GM12878 (cell line): ENCODE data around the gene CYREN. TPM values are rescaled to one million over a fixed set of nuclear protein-coding genes. Genes with fewer than 3 reads are reported as not detected.

Source experiments
- MYC ChIP-seq: IDR thresholded peaks from 2 replicates; pipeline ENCODE4 v1.6.1; 2011; ENCODE audit warnings: mild to moderate bottlenecking, low read length, moderate library complexity, inconsistent platforms; ENCODE audit not compliant: insufficient read depth, insufficient replicate concordance, insufficient read length, severe bottlenecking
- RAD51 ChIP-seq: fragments of 450-650 bp; IDR thresholded peaks from 2 replicates; pipeline ENCODE4 v1.6.1; 2016; ENCODE audit warnings: moderate library complexity, mild to moderate bottlenecking, inconsistent platforms
- polyA plus RNA-seq, 11 experiments: library from polyadenylated mRNA; depleted of rRNA in 4 of 11; unstranded in 6 of 11; stranded (reverse) in 5 of 11; fragments of >200 nt; fragmentation: Nextera tagmentation in 4 of 11; fragmentation: Illumina TruSeq in 1 of 11; extraction: Ambion mirVana in 4 of 11; extraction: Trizol in 1 of 11; gene quantifications; 1 replicate in 1 of 11; 2 replicates in 10 of 11; pipeline versions ENCODE4 v1.2.1 to v1.2.3, GENCODE V29; 2011 to 2016; ENCODE audit warnings: inconsistent platforms in 2 of 11, missing spikeins in 2 of 11, low read depth in 1 of 11
- total RNA-seq, 4 experiments: library from RNA; depleted of rRNA in 3 of 4; stranded (reverse); fragments of >200 nt in 3 of 4; fragmentation: Illumina TruSeq in 1 of 4; extraction: Trizol in 1 of 4; gene quantifications; 2 replicates each; pipeline versions ENCODE4 v1.2.1 to v1.2.3, GENCODE V29; 2013 to 2021
- TF ChIP-seq, protein P1 (sequence below): fragments of 450-650 bp; conservative IDR thresholded peaks from 2 replicates; pipeline ENCODE4 v1.6.1; 2017; ENCODE audit warnings: mild to moderate bottlenecking, moderate library complexity
- TF ChIP-seq, protein P2 (sequence below): fragments of 450-650 bp; IDR thresholded peaks from 2 replicates; pipeline ENCODE4 v1.6.1; 2016; ENCODE audit warnings: mild to moderate bottlenecking
- TF ChIP-seq, protein P3 (sequence below): IDR thresholded peaks from 2 replicates; pipeline ENCODE4 v1.6.1; 2011; ENCODE audit warnings: low read depth, low read length, improper control_type of control experiment, borderline replicate concordance
- TF ChIP-seq, protein P4 (sequence below): fragments of 450-650 bp; IDR thresholded peaks from 2 replicates; pipeline ENCODE4 v1.6.1; 2016; ENCODE audit warnings: mild to moderate bottlenecking, moderate library complexity, borderline replicate concordance
- TF ChIP-seq, protein P5 (sequence below): IDR thresholded peaks from 2 replicates; pipeline ENCODE4 v1.6.1; 2011; ENCODE audit warnings: mild to moderate bottlenecking, low read depth, low read length, moderate library complexity; ENCODE audit not compliant: insufficient replicate concordance
- TF ChIP-seq, protein P6 (sequence below): fragments of 450-650 bp; IDR thresholded peaks from 2 replicates; pipeline ENCODE4 v1.6.1; 2017; ENCODE audit warnings: mild to moderate bottlenecking
- TF ChIP-seq, protein P7 (sequence below): IDR thresholded peaks from 2 replicates; pipeline ENCODE4 v1.6.1; 2012; ENCODE audit warnings: low read depth, low read length, improper control_type of control experiment

The CYREN gene
- total and polyA plus RNA-seq, 10 of the 15 experiments (the other 5 are each of a cell fraction or from before 2014, with no cell fraction given): 8.7 to 64.3 (median 55.7) TPM

DNA sequence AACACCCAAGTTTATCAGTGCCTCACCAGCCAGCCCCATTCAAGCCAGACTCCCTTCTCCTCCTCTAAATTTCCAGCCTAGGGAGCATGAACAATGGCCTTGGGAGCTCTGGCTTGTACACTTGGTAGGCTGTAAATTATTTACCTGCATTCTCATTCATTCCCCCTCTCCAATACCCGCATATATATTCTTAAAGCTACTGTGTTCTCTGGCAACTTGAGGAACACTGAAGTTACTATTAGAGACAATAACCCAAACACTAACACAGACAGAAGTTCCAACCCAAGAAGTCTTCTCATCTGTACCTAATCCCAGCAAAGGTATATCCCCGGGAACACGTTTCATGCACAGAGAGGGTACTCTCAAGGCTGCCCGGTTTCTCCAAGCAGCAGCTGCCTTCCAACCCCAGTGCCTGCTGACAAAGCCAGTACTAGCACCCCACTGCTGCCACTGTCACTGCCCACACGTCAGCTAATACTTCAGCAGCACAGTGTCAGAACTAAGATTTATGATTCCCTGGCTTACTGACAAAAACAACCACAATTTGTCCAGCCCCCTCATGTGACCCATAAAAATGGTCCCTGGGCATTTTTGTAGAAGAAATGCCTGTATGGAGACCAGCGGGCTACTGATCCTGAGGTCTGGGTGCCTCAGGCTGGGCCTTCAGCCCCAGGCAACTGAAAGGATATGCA is 37.7 kb upstream of the CYREN start (continued):
- TF ChIP-seq, protein P1, sequence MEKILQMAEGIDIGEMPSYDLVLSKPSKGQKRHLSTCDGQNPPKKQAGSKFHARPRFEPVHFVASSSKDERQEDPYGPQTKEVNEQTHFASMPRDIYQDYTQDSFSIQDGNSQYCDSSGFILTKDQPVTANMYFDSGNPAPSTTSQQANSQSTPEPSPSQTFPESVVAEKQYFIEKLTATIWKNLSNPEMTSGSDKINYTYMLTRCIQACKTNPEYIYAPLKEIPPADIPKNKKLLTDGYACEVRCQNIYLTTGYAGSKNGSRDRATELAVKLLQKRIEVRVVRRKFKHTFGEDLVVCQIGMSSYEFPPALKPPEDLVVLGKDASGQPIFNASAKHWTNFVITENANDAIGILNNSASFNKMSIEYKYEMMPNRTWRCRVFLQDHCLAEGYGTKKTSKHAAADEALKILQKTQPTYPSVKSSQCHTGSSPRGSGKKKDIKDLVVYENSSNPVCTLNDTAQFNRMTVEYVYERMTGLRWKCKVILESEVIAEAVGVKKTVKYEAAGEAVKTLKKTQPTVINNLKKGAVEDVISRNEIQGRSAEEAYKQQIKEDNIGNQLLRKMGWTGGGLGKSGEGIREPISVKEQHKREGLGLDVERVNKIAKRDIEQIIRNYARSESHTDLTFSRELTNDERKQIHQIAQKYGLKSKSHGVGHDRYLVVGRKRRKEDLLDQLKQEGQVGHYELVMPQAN: peak; percentile 13; the same call in 1 of the 2 replicates
- TF ChIP-seq, protein P2, sequence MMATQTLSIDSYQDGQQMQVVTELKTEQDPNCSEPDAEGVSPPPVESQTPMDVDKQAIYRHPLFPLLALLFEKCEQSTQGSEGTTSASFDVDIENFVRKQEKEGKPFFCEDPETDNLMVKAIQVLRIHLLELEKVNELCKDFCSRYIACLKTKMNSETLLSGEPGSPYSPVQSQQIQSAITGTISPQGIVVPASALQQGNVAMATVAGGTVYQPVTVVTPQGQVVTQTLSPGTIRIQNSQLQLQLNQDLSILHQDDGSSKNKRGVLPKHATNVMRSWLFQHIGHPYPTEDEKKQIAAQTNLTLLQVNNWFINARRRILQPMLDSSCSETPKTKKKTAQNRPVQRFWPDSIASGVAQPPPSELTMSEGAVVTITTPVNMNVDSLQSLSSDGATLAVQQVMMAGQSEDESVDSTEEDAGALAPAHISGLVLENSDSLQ: peak; percentile 92
- TF ChIP-seq, protein P3, sequence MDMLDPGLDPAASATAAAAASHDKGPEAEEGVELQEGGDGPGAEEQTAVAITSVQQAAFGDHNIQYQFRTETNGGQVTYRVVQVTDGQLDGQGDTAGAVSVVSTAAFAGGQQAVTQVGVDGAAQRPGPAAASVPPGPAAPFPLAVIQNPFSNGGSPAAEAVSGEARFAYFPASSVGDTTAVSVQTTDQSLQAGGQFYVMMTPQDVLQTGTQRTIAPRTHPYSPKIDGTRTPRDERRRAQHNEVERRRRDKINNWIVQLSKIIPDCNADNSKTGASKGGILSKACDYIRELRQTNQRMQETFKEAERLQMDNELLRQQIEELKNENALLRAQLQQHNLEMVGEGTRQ: peak; percentile 13; the same call in 1 of the 2 replicates
- TF ChIP-seq, protein P4, sequence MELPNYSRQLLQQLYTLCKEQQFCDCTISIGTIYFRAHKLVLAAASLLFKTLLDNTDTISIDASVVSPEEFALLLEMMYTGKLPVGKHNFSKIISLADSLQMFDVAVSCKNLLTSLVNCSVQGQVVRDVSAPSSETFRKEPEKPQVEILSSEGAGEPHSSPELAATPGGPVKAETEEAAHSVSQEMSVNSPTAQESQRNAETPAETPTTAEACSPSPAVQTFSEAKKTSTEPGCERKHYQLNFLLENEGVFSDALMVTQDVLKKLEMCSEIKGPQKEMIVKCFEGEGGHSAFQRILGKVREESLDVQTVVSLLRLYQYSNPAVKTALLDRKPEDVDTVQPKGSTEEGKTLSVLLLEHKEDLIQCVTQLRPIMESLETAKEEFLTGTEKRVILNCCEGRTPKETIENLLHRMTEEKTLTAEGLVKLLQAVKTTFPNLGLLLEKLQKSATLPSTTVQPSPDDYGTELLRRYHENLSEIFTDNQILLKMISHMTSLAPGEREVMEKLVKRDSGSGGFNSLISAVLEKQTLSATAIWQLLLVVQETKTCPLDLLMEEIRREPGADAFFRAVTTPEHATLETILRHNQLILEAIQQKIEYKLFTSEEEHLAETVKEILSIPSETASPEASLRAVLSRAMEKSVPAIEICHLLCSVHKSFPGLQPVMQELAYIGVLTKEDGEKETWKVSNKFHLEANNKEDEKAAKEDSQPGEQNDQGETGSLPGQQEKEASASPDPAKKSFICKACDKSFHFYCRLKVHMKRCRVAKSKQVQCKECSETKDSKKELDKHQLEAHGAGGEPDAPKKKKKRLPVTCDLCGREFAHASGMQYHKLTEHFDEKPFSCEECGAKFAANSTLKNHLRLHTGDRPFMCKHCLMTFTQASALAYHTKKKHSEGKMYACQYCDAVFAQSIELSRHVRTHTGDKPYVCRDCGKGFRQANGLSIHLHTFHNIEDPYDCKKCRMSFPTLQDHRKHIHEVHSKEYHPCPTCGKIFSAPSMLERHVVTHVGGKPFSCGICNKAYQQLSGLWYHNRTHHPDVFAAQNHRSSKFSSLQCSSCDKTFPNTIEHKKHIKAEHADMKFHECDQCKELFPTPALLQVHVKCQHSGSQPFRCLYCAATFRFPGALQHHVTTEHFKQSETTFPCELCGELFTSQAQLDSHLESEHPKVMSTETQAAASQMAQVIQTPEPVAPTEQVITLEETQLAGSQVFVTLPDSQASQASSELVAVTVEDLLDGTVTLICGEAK: no peak
- TF ChIP-seq, protein P5, sequence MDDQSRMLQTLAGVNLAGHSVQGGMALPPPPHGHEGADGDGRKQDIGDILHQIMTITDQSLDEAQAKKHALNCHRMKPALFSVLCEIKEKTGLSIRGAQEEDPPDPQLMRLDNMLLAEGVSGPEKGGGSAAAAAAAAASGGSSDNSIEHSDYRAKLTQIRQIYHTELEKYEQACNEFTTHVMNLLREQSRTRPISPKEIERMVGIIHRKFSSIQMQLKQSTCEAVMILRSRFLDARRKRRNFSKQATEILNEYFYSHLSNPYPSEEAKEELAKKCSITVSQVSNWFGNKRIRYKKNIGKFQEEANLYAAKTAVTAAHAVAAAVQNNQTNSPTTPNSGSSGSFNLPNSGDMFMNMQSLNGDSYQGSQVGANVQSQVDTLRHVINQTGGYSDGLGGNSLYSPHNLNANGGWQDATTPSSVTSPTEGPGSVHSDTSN: peak; percentile 78
- TF ChIP-seq, protein P6, sequence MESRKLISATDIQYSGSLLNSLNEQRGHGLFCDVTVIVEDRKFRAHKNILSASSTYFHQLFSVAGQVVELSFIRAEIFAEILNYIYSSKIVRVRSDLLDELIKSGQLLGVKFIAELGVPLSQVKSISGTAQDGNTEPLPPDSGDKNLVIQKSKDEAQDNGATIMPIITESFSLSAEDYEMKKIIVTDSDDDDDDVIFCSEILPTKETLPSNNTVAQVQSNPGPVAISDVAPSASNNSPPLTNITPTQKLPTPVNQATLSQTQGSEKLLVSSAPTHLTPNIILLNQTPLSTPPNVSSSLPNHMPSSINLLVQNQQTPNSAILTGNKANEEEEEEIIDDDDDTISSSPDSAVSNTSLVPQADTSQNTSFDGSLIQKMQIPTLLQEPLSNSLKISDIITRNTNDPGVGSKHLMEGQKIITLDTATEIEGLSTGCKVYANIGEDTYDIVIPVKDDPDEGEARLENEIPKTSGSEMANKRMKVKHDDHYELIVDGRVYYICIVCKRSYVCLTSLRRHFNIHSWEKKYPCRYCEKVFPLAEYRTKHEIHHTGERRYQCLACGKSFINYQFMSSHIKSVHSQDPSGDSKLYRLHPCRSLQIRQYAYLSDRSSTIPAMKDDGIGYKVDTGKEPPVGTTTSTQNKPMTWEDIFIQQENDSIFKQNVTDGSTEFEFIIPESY: no peak
- TF ChIP-seq, protein P7, sequence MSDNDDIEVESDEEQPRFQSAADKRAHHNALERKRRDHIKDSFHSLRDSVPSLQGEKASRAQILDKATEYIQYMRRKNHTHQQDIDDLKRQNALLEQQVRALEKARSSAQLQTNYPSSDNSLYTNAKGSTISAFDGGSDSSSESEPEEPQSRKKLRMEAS: no peak
- TF ChIP-seq RAD51 (peak; percentile 80), MYC (no peak)
